Gastroesophageal sphincter (tissue), 3 donors: Measurements from ENCODE around the gene CCT3.

Experiments
- EP300 ChIP-seq: sonication (generic); formaldehyde crosslinking; IDR thresholded peaks from one replicate; pipeline ENCODE4 v1.6.1; 2017; ENCODE audit warnings: antibody characterized with exemption, mild to moderate bottlenecking
- POLR2A ChIP-seq, 2 donors: fragments of 450-650 bp; IDR thresholded peaks; one replicate each; pipeline ENCODE4 v1.6.1; 2017; ENCODE audit warnings: antibody characterized with exemption in 2 of 2, mild to moderate bottlenecking in 2 of 2, moderate library complexity in 1 of 2
- POLR2AphosphoS5 ChIP-seq: sonication (generic); formaldehyde crosslinking; IDR thresholded peaks from one replicate; pipeline ENCODE4 v1.6.1; 2017; ENCODE audit warnings: antibody characterized with exemption
- TF ChIP-seq, protein P1 (sequence below), 4 experiments: fragments of 200-600 bp in 2 of 4; fragments of 450-650 bp in 2 of 4; sonication (generic) in 1 of 4; IDR thresholded peaks; one replicate each; pipeline ENCODE4 v1.5.1; 2017 to 2019; ENCODE audit warnings: antibody characterized with exemption in 4 of 4, mild to moderate bottlenecking in 2 of 4, moderate library complexity in 2 of 4

DNA sequence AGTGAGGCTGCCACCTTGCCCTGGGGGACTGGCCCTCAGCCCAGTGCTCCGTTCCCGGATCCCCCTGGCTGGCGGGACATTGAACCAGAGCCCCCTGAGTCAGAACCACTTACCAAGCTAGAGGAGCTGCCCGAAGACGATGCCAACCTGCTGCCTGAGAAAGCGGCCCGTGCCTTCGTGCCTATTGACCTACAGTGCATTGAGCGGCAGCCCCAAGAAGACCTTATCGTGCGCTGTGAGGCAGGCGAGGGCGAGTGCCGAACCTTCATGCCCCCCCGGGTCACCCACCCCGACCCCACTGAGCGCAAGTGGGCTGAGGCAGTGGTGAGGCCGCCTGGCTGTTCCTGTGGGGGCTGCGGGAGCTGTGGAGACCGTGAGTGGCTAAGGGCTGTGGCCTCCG lies 52.7 kb downstream of the CCT3 start:
- TF ChIP-seq, protein P1, sequence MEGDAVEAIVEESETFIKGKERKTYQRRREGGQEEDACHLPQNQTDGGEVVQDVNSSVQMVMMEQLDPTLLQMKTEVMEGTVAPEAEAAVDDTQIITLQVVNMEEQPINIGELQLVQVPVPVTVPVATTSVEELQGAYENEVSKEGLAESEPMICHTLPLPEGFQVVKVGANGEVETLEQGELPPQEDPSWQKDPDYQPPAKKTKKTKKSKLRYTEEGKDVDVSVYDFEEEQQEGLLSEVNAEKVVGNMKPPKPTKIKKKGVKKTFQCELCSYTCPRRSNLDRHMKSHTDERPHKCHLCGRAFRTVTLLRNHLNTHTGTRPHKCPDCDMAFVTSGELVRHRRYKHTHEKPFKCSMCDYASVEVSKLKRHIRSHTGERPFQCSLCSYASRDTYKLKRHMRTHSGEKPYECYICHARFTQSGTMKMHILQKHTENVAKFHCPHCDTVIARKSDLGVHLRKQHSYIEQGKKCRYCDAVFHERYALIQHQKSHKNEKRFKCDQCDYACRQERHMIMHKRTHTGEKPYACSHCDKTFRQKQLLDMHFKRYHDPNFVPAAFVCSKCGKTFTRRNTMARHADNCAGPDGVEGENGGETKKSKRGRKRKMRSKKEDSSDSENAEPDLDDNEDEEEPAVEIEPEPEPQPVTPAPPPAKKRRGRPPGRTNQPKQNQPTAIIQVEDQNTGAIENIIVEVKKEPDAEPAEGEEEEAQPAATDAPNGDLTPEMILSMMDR (IDR thresholded peaks at IDR 0.05): no peak
- no peak for TF ChIP-seq POLR2A (IDR thresholded peaks at IDR 0.05)
- TF ChIP-seq POLR2AphosphoS5: no peak
- no peak for TF ChIP-seq EP300
